SU-DHL-6 (cell line): Measurements from ENCODE around the gene GUK1.
"Not testable (repeated sequence)": the region's sequence is repeated elsewhere in the genome, so short reads cannot be mapped to it uniquely, and the experiment has no call there.

ENCODE experiments used
- H2AFZ ChIP-seq: fragments of 200-600 bp; sonication (generic); 2 replicates; pipeline ENCODE4 v1.6.1; 2014; ENCODE audit warnings: low read depth, mild to moderate bottlenecking, moderate library complexity, mixed read lengths, antibody characterized with exemption, low read length; ENCODE audit not compliant: severe bottlenecking
- H3F3A ChIP-seq: fragments of 200-600 bp; shearing (Covaris generic); 2 replicates; pipeline ENCODE4 v1.6.0; 2016; ENCODE audit warnings: antibody characterized with exemption, mild to moderate bottlenecking; ENCODE audit not compliant: insufficient read depth
- H3K27ac ChIP-seq: fragments of 200-600 bp; sonication (generic); 2 replicates; pipeline ENCODE4 v1.5.1; 2016; ENCODE audit warnings: low read depth, mild to moderate bottlenecking, low read length, moderate library complexity, mixed read lengths
- H3K27me3 ChIP-seq: fragments of 200-600 bp; sonication (generic), shearing (Covaris generic); 2 replicates; pipeline ENCODE4 v1.6.0; 2014; ENCODE audit warnings: mild to moderate bottlenecking, low read length
- H3K36me3 ChIP-seq: fragments of 200-600 bp; sonication (generic); 2 replicates; pipeline ENCODE4 v1.6.1; 2014; ENCODE audit warnings: mild to moderate bottlenecking, low read length, mixed read lengths
- H3K4me2 ChIP-seq: fragments of 300-600, 200-600 bp; shearing (Covaris generic), sonication (generic); 2 replicates; pipeline ENCODE4 v1.6.0; 2014; ENCODE audit warnings: low read length, low read depth, mild to moderate bottlenecking; ENCODE audit not compliant: poor library complexity, severe bottlenecking
- H3K4me3 ChIP-seq: fragments of 200-600 bp; sonication (generic); 2 replicates; pipeline ENCODE4 v1.5.1; 2014; ENCODE audit warnings: antibody characterized with exemption, low read length, mild to moderate bottlenecking, mixed read lengths; ENCODE audit not compliant: insufficient read depth, poor library complexity, severe bottlenecking
- H3K79me2 ChIP-seq: fragments of 200-600 bp; sonication (generic); 2 replicates; pipeline ENCODE4 v1.6.1; 2014; ENCODE audit warnings: mild to moderate bottlenecking, low read length, moderate library complexity; ENCODE audit not compliant: insufficient read depth
- H3K9ac ChIP-seq: fragments of 200-600 bp; sonication (generic); 2 replicates; pipeline ENCODE4 v1.7.0; 2014; ENCODE audit warnings: mild to moderate bottlenecking, low read length
- H3K9me2 ChIP-seq: fragments of 200-600 bp; sonication (generic); replicated peaks from 2 replicates; pipeline ENCODE4 v1.6.1; 2014; ENCODE audit warnings: low read length; ENCODE audit not compliant: insufficient read depth
- H3K9me3 ChIP-seq: fragments of 200-600 bp; sonication (generic); 2 replicates; pipeline ENCODE4 v1.6.1; 2014; ENCODE audit warnings: low read length, mixed read lengths; ENCODE audit not compliant: insufficient read depth
- H4K20me1 ChIP-seq: fragments of 200-600 bp; sonication (generic); 2 replicates; pipeline ENCODE4 v1.6.1; 2014; ENCODE audit warnings: low read depth, mild to moderate bottlenecking, antibody characterized with exemption, low read length, moderate library complexity, mixed read lengths
- EZH2phosphoT487 ChIP-seq: fragments of 200-600 bp; sonication (generic), shearing (Covaris generic); conservative IDR thresholded peaks from 2 replicates; pipeline ENCODE4 v1.6.1; 2018; ENCODE audit warnings: mild to moderate bottlenecking, antibody characterized with exemption, low read length, moderate library complexity, mixed read lengths
- TF ChIP-seq, protein P1 (sequence below): fragments of 200-600 bp; sonication (generic); IDR thresholded peaks from one replicate; pipeline ENCODE4 v1.5.1; 2017; ENCODE audit warnings: antibody characterized with exemption, mild to moderate bottlenecking, low read length, moderate library complexity; ENCODE audit not compliant: insufficient read depth, poor library complexity, severe bottlenecking

The GUK1 gene

GRCh38 chr1:228172591-228173527, 32.8 kb downstream of the GUK1 start:
- Histone ChIP-seq H3K79me2 (no peaks in the 10 kb centered on the region), H3K9ac (no peak overlapping the region), H3K9me2 (no peaks in the 10 kb centered on the region), H3K27ac (no peak overlapping the region), H3K27me3 (no peaks in the 10 kb centered on the region), H3K4me3 (no peak overlapping the region), H4K20me1 (no peaks in the 10 kb centered on the region), H3K9me3 (no peaks in the 10 kb centered on the region), H2AFZ (no peak overlapping the region), H3F3A (no peaks in the 10 kb centered on the region), H3K36me3 (no peaks in the 10 kb centered on the region), H3K4me2 (no peak overlapping the region)
- TF ChIP-seq EZH2phosphoT487: no peak
- TF ChIP-seq, protein P1, sequence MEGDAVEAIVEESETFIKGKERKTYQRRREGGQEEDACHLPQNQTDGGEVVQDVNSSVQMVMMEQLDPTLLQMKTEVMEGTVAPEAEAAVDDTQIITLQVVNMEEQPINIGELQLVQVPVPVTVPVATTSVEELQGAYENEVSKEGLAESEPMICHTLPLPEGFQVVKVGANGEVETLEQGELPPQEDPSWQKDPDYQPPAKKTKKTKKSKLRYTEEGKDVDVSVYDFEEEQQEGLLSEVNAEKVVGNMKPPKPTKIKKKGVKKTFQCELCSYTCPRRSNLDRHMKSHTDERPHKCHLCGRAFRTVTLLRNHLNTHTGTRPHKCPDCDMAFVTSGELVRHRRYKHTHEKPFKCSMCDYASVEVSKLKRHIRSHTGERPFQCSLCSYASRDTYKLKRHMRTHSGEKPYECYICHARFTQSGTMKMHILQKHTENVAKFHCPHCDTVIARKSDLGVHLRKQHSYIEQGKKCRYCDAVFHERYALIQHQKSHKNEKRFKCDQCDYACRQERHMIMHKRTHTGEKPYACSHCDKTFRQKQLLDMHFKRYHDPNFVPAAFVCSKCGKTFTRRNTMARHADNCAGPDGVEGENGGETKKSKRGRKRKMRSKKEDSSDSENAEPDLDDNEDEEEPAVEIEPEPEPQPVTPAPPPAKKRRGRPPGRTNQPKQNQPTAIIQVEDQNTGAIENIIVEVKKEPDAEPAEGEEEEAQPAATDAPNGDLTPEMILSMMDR: no peak

- H4K20me1 ChIP-seq, H3F3A ChIP-seq, H3K9me3 ChIP-seq, H3K36me3 ChIP-seq, H3K27ac ChIP-seq, H3K9ac ChIP-seq, H3K27me3 ChIP-seq, H2AFZ ChIP-seq, H3K9me2 ChIP-seq, H3K4me2 ChIP-seq, H3K4me3 ChIP-seq, H3K79me2 ChIP-seq: not testable (repeated sequence)
These were observed 33.7 kb downstream of the GUK1 start for GRCh38 chr1:228173528-228174481.

GRCh38 chr1:228174482-228175315, 34.6 kb downstream of the GUK1 start:
- Histone ChIP-seq H4K20me1 (no peaks in the 10 kb centered on the region), H3K27ac (no peak overlapping the region), H3F3A (no peaks in the 10 kb centered on the region), H3K4me3 (no peak overlapping the region), H3K9ac (no peak overlapping the region), H3K27me3 (no peaks in the 10 kb centered on the region), H2AFZ (no peak overlapping the region), H3K4me2 (no peak overlapping the region), H3K9me2 (no peaks in the 10 kb centered on the region), H3K36me3 (no peaks in the 10 kb centered on the region), H3K79me2 (no peaks in the 10 kb centered on the region), H3K9me3 (no peaks in the 10 kb centered on the region)
- TF ChIP-seq EZH2phosphoT487: no peak
- TF ChIP-seq, protein P1: no peak
